Activated CD4-positive, alpha-beta T cell treated with anti-CD3 and anti-CD28 coated beads for 36 hours (primary cell): Measurements from ENCODE around the gene MACROD2. TPM values are rescaled to one million over a fixed set of nuclear protein-coding genes. Genes with fewer than 3 reads are reported as not detected.

ENCODE experiments used
- ATAC-seq: fragments of 200-7000 bp; cut with Tn5 transposase; one replicate; pipeline ENCODE4 v1.10.0; 2021; ENCODE audit warnings: mild to moderate bottlenecking, moderate library complexity
- CTCF ChIA-PET: fragments of 350-600 bp; sonication (Branson Sonifier 250); formaldehyde crosslinking; loops from one replicate; lab custom pipeline; 2021; ENCODE audit warnings: antibody characterized with exemption; lab: Charles Lee
- POLR2A ChIA-PET: fragments of 350-600 bp; sonication (Branson Sonifier 250); formaldehyde crosslinking; loops from one replicate; lab custom pipeline; 2021; ENCODE audit warnings: antibody characterized with exemption, inconsistent platforms; lab: Charles Lee
- DNase-seq: peaks from one replicate; pipeline ENCODE4 v3.0.0-alpha.2; 2020
- H3K27ac Mint-ChIP-seq: one replicate; pipeline ENCODE4 v1.8.0; 2021; ENCODE audit warnings: mixed read lengths
- H3K27me3 Mint-ChIP-seq: one replicate; pipeline ENCODE4 v1.8.0; 2021; ENCODE audit warnings: mixed read lengths
- H3K36me3 Mint-ChIP-seq: one replicate; pipeline ENCODE4 v1.8.0; 2021; ENCODE audit warnings: low read depth, mixed read lengths
- H3K4me1 Mint-ChIP-seq: one replicate; pipeline ENCODE4 v1.8.0; 2021; ENCODE audit warnings: mixed read lengths
- H3K4me3 Mint-ChIP-seq: one replicate; pipeline ENCODE4 v1.8.0; 2021; ENCODE audit warnings: mild to moderate bottlenecking, moderate library complexity, mixed read lengths
- H3K9me3 Mint-ChIP-seq: one replicate; pipeline ENCODE4 v1.8.0; 2021; ENCODE audit warnings: low read depth, mixed read lengths
- intact Hi-C, 2 experiments: fragments of 100-400 bp; cut with DNase I in 1 of 2; cut with micrococcal nuclease in 1 of 2; formaldehyde crosslinking; loops; one replicate each; pipeline versions ENCODE4 v1.14.2 to v1.15.1; 2022 to 2024; cut with DNase I, micrococcal nuclease
- total RNA-seq, 2 experiments: library from RNA; stranded (reverse); gene quantifications; one replicate each; pipeline ENCODE4 v1.2.3, GENCODE V29; 2021

Gene MACROD2
- total RNA-seq, 2 experiments from 2014 or later: not detected

DNA sequence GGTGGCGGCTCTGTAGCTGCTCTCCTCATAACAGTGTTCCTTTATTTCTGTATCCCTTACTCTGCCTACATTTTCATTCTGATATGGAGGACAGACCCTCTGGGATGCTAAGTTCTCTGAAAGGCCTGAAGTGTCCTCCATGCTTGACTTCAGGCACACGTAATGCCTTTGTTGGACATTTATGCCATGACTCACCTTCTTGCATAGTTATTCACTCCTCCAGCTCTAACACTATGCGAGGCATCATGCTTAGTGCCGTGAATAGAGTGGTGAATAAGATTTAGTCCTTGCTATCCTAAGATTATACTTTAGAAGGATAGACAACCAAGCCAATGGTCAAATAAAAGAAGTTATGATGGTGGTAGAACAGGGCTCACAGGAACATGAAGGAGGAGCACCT lies 1103.0 kb downstream of the MACROD2 start:
- Mint-ChIP-seq H3K4me3 (no peak overlapping the region), H3K27me3 (no peaks in the 10 kb centered on the region), H3K9me3 (peaks cover 5% of the 10 kb centered on the region), H3K27ac (no peak overlapping the region), H3K4me1 (no peaks in the 10 kb centered on the region), H3K36me3 (no peaks in the 10 kb centered on the region)
- POLR2A ChIA-PET: no interaction called here
- CTCF ChIA-PET: no interaction called here
- DNase-seq (no peak), ATAC-seq (no peak)
- intact Hi-C loops: no loop called here

DNA sequence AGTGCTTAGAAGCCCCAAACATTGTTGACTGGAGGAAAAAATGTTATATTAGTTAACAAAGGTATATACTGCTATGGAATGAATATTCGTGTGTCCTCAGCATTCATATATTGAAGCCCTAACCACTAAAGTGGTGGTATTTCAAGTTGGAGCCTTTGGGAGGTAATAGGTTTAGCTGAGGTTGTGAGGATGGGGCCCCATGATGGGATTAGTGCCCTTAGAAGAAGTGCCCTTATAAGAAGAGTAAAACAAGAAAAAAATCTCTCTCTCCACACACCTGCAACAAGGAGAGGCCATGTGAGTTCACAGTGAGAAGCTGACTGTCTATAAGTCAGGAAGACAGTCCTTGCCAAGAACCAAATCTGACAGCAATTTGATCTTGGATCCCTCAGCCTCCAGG lies 1103.8 kb downstream of the MACROD2 start:
- POLR2A ChIA-PET: no interaction called here
- no peak for ATAC-seq
- H3K36me3 Mint-ChIP-seq: no peaks in the 10 kb centered on the region
- CTCF ChIA-PET: interaction anchor here (0.6 kb wide), 1 partner anchor 268 kb away, joined by 4 read pairs; no protein-coding TSS in a partner anchor
- H3K9me3 Mint-ChIP-seq: peaks cover 8% of the 10 kb centered on the region
- intact Hi-C loops: no loop called here
- DNase-seq: no peak
- H3K27ac Mint-ChIP-seq: no peak overlapping the region
- H3K4me1 Mint-ChIP-seq: no peaks in the 10 kb centered on the region
- no peaks in the 10 kb centered on the region for H3K27me3 Mint-ChIP-seq
- H3K4me3 Mint-ChIP-seq: no peak overlapping the region

DNA sequence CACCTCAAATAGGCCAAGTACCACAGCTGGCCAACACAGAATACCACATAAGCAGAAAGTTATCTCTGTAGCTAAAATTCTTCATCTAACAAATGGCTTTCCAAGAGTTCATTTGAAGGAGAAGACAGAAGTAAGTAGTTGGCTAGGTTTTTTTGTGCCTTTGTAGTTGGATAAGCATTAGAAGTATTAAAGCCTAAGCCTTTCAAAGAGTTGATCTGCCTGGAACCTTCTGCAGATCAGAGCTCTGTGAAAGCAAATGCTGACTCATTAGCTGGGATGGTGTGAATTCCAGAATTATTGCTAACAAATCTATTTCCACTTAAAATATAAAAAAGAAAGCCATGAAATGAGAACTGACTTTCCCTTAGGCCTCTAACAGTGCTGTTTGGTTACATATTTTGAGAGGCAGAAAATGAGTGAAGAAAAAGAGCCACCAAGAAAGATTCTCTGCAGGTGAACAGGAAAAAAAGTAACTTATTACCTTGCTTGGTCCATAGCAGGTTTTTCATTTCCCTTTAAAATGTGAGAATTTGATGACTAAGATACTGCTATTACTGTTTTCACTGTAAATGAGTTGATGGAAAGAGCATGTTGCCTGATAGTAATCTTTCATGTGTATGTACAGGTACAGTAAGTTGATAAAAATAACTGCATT lies 1105.3 kb downstream of the MACROD2 start:
- POLR2A ChIA-PET: no interaction called here
- intact Hi-C loops: no loop called here
- no peaks in the 10 kb centered on the region for H3K27me3 Mint-ChIP-seq
- H3K4me1 Mint-ChIP-seq: no peaks in the 10 kb centered on the region
- H3K27ac Mint-ChIP-seq: no peak overlapping the region
- DNase-seq (no peak), ATAC-seq (no peak)
- CTCF ChIA-PET: no interaction called here
- H3K4me3 Mint-ChIP-seq: no peak overlapping the region
- H3K36me3 Mint-ChIP-seq: no peaks in the 10 kb centered on the region
- H3K9me3 Mint-ChIP-seq: peaks cover 8% of the 10 kb centered on the region

- ChIA-PET CTCF (interaction anchor here (1.0 to 1.4 kb wide), 3 partner anchors 9 to 32 kb away, joined by 3 to 4 read pairs (median 3); no protein-coding TSS in a partner anchor), POLR2A (no interaction called here)
- Mint-ChIP-seq H3K27ac (no peak overlapping the region), H3K27me3 (no peaks in the 10 kb centered on the region), H3K36me3 (no peaks in the 10 kb centered on the region), H3K9me3 (peaks cover 7% of the 10 kb centered on the region), H3K4me1 (no peaks in the 10 kb centered on the region), H3K4me3 (no peak overlapping the region)
- no peak for DNase-seq
- ATAC-seq: no peak
- intact Hi-C loops: no loop called here
Measured at GRCh38 chr20:15107931-15108330, 1112.6 kb downstream of the MACROD2 start.

- ChIA-PET CTCF (no interaction called here), POLR2A (no interaction called here)
- DNase-seq (no peak), ATAC-seq (no peak)
- peaks cover 4% of the 10 kb centered on the region for H3K9me3 Mint-ChIP-seq
- H3K27me3 Mint-ChIP-seq: no peaks in the 10 kb centered on the region
- intact Hi-C loops: no loop called here
- no peaks in the 10 kb centered on the region for H3K4me1 Mint-ChIP-seq
- no peak overlapping the region for H3K4me3 Mint-ChIP-seq
- no peaks in the 10 kb centered on the region for H3K36me3 Mint-ChIP-seq
- no peak overlapping the region for H3K27ac Mint-ChIP-seq
Measured at GRCh38 chr20:15109494-15109893, 1114.2 kb downstream of the MACROD2 start.

GRCh38 chr20:15111654-15112053 lies 1116.3 kb downstream of the MACROD2 start:
- Mint-ChIP-seq H3K36me3 (no peaks in the 10 kb centered on the region), H3K27me3 (no peaks in the 10 kb centered on the region), H3K4me1 (no peaks in the 10 kb centered on the region), H3K9me3 (peaks cover 4% of the 10 kb centered on the region), H3K4me3 (no peak overlapping the region), H3K27ac (no peak overlapping the region)
- DNase-seq (no peak), ATAC-seq (no peak)
- intact Hi-C loops: no loop called here
- POLR2A ChIA-PET: no interaction called here
- CTCF ChIA-PET: no interaction called here

DNA sequence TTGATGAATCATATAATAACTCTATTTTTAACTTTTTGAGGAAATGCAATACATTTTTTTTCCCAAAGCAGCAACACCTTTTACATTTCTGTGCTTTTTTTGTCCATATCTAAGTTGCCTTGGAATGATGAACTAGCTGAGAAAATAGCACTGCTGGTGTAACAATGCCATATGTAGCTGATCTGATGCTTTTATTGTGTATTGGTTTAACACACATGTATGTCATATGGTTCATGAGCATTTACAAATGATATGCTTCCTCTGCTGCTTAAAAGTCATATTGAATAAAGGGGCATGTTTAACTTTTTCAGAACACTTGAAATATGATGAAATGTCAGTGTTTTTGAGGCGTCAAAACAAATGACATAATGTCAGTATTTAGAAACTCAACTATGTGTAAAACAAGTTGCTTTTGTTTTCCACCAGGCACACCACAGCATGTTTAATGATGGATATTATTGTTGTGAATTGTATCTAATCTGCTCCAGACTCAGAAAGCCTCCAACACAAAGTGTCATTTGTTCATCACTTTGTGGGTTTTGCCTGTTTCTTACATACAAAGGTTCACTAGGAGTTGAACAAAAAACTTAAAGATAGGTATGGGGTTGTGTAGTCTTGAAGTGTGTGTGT lies 1117.9 kb downstream of the MACROD2 start:
- Mint-ChIP-seq H3K9me3 (peaks cover 4% of the 10 kb centered on the region), H3K27me3 (no peaks in the 10 kb centered on the region), H3K4me3 (no peak overlapping the region), H3K4me1 (no peaks in the 10 kb centered on the region), H3K27ac (no peak overlapping the region), H3K36me3 (no peaks in the 10 kb centered on the region)
- ChIA-PET POLR2A (no interaction called here), CTCF (no interaction called here)
- intact Hi-C loops: no loop called here
- DNase-seq: no peak
- no peak for ATAC-seq

DNA sequence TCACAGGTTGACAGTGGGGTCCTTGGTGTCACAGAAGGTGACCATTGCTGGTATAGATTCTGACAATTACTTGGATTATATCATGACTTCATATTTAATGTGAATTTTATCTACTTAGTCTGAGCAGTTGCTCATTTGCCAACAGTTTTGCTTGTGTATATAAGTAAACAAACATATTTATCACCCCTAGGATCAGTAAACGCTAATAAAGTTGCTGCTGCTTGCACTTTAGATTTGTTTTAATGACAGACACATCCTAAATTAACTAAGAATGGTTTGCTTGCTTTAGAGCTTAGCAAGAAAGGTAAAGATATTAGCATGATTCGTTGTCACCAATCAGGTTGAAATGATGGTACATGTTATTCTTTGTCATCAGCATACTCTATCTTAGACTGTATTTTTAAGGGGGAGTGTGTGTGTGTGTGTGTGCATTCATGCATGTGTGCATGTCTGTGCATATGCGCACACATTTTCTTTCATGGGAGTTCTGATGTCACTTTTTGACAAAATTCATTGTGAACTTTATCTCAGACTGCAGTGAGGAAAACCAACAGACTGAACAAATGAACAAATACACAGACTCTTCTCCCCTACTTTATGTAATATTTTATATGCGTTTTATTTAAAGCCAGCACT lies 1124.7 kb downstream of the MACROD2 start:
- POLR2A ChIA-PET: no interaction called here
- Mint-ChIP-seq H3K4me3 (no peak overlapping the region), H3K27me3 (no peaks in the 10 kb centered on the region), H3K9me3 (no peaks in the 10 kb centered on the region), H3K27ac (no peak overlapping the region), H3K36me3 (no peaks in the 10 kb centered on the region), H3K4me1 (no peaks in the 10 kb centered on the region)
- ATAC-seq (no peak), DNase-seq (no peak)
- CTCF ChIA-PET: no interaction called here
- intact Hi-C loops: no loop called here

DNA sequence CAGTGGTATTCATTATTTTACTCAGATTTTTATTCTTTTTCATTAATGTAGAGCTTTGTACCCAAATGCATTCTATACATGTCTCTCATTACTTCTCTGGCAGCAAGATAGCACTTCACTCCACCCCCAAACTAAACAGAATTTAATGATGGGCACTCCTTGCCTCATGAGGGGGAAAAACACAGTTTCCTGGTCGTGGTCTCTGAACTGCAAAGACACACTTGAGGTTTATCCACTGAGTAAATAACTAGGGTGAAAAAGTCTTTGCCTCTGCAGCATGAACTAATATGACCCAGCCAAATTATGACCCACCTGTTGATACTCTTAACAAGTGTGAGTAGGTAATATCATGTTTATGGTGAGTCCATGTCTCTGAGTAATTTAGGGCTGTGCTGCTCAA lies 1127.3 kb downstream of the MACROD2 start:
- no peaks in the 10 kb centered on the region for H3K36me3 Mint-ChIP-seq
- CTCF ChIA-PET: interaction anchor here (0.7 to 0.8 kb wide), 2 partner anchors 342 to 555 kb away, joined by 3 read pairs; no protein-coding TSS in a partner anchor
- no peak for DNase-seq
- no peaks in the 10 kb centered on the region for H3K9me3 Mint-ChIP-seq
- POLR2A ChIA-PET: no interaction called here
- ATAC-seq: no peak
- H3K4me3 Mint-ChIP-seq: no peak overlapping the region
- H3K27ac Mint-ChIP-seq: no peak overlapping the region
- H3K4me1 Mint-ChIP-seq: no peaks in the 10 kb centered on the region
- no peaks in the 10 kb centered on the region for H3K27me3 Mint-ChIP-seq
- intact Hi-C loops: no loop called here

GRCh38 chr20:15131176-15131575 lies 1135.9 kb downstream of the MACROD2 start:
- CTCF ChIA-PET: no interaction called here
- no peaks in the 10 kb centered on the region for H3K27me3 Mint-ChIP-seq
- intact Hi-C loops: no loop called here
- H3K36me3 Mint-ChIP-seq: no peaks in the 10 kb centered on the region
- DNase-seq (no peak), ATAC-seq (no peak)
- H3K4me3 Mint-ChIP-seq: no peak overlapping the region
- H3K4me1 Mint-ChIP-seq: no peaks in the 10 kb centered on the region
- H3K9me3 Mint-ChIP-seq: no peaks in the 10 kb centered on the region
- POLR2A ChIA-PET: no interaction called here
- no peak overlapping the region for H3K27ac Mint-ChIP-seq

- H3K36me3 Mint-ChIP-seq: no peaks in the 10 kb centered on the region
- ChIA-PET POLR2A (interaction anchor here (0.6 kb wide), 1 partner anchor 14 kb away, joined by 3 read pairs; no protein-coding TSS in a partner anchor), CTCF (no interaction called here)
- no peaks in the 10 kb centered on the region for H3K9me3 Mint-ChIP-seq
- H3K27me3 Mint-ChIP-seq: no peaks in the 10 kb centered on the region
- H3K4me1 Mint-ChIP-seq: no peaks in the 10 kb centered on the region
- no peak overlapping the region for H3K4me3 Mint-ChIP-seq
- DNase-seq (no peak), ATAC-seq (no peak)
- no peak overlapping the region for H3K27ac Mint-ChIP-seq
- intact Hi-C loops: no loop called here
Measured at GRCh38 chr20:15138548-15139126, 1143.3 kb downstream of the MACROD2 start.
